ENCODE data around the gene PTGES2. TPM values are rescaled to one million over a fixed set of nuclear protein-coding genes. Genes with fewer than 3 reads are reported as not detected.

Gene PTGES2
- total and polyA plus RNA-seq, 2 of the 13 experiments (the other 11 are each of a cell fraction or from before 2014, with no cell fraction given) = 63.7 to 79.8 TPM

DNA sequence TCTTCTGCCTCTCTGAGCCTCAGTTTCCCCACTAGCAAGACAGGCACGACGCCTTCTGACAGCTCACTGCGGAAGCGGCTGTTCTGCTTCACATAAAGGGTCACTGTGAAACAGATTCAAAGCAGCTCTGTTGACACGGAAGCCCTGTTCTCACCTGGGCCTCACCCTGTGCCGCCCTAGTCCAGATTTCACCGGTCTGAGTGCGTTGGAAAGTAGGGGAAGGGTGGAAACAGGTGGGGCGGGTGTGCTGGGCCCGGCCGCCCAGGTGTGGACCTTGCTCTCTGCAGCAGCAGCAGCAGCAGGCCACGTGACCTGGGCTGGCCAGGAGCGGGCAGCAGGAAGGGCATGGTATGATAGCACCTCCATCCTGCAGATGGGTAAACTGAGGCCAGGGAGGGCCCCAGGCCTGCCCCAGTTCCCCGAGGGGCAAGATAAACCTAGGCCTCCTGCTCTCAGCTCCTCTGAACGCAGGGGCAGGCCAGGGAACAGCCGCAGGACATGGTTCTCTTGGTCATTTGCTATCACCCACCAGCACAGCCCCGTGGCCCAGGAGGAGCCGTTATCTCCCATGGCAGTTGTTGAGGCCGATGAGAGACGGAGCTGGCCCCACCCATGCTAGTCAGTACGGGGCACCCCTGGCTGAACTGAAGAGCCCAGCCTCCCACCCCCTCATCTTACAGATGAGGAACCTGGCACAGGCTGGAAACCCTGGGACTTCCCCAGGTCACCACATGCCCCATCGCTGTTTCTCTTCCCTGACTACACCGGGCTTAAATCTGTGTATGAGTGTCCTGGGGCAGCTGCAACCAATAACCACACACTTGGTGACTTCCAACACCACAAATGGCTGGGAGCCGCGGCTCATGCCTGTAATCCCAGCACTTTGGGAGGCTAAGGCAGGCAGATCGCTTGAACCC is 12.1 kb downstream of the PTGES2 start (continued):
- peak; percentile 27; the same call in 1 of the 2 replicates for TF ChIP-seq ZFP41 (CRISPR knock-in tag; IDR thresholded peaks at IDR 0.05; ENCODE audit: borderline replicate concordance)
- peak; percentile 99 for TF ChIP-seq ZNF670 (CRISPR knock-in tag; IDR thresholded peaks at IDR 0.05; ENCODE audit: borderline replicate concordance)
- peak in 1 of 2 experiments; percentile 43; a peak in 1 of 4 replicates for TF ChIP-seq POLR2A (IDR thresholded peaks at IDR 0.05; ENCODE audit: insufficient read depth in 1 of 2, low read depth in 2 of 2, low read length in 2 of 2)
- TF ChIP-seq, protein P1, sequence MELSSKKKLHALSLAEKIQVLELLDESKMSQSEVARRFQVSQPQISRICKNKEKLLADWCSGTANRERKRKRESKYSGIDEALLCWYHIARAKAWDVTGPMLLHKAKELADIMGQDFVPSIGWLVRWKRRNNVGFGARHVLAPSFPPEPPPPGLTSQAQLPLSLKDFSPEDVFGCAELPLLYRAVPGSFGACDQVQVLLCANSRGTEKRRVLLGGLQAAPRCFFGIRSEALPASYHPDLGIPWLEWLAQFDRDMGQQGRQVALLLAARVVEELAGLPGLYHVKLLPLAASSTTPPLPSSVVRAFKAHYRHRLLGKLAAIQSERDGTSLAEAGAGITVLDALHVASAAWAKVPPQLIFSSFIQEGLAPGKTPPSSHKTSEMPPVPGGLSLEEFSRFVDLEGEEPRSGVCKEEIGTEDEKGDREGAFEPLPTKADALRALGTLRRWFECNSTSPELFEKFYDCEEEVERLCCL (CRISPR knock-in tag; IDR thresholded peaks at IDR 0.05; ENCODE audit: borderline replicate concordance) = no peak
- TF ChIP-seq ZFYVE20 (CRISPR knock-in tag; IDR thresholded peaks at IDR 0.05; ENCODE audit: borderline replicate concordance, low read depth) = no peak
- peak; percentile 95 for TF ChIP-seq GATAD2A (CRISPR knock-in tag; IDR thresholded peaks at IDR 0.05)
- TF ChIP-seq HNRNPUL1 (IDR thresholded peaks at IDR 0.05; ENCODE audit: low read depth, low read length) = no peak
- TF ChIP-seq ZNF772 (CRISPR knock-in tag; IDR thresholded peaks at IDR 0.05) = peak; percentile 90
- TF ChIP-seq ZNF260 (CRISPR knock-in tag; IDR thresholded peaks at IDR 0.05; ENCODE audit: borderline replicate concordance, low read depth) = no peak
- TF ChIP-seq, protein P2, sequence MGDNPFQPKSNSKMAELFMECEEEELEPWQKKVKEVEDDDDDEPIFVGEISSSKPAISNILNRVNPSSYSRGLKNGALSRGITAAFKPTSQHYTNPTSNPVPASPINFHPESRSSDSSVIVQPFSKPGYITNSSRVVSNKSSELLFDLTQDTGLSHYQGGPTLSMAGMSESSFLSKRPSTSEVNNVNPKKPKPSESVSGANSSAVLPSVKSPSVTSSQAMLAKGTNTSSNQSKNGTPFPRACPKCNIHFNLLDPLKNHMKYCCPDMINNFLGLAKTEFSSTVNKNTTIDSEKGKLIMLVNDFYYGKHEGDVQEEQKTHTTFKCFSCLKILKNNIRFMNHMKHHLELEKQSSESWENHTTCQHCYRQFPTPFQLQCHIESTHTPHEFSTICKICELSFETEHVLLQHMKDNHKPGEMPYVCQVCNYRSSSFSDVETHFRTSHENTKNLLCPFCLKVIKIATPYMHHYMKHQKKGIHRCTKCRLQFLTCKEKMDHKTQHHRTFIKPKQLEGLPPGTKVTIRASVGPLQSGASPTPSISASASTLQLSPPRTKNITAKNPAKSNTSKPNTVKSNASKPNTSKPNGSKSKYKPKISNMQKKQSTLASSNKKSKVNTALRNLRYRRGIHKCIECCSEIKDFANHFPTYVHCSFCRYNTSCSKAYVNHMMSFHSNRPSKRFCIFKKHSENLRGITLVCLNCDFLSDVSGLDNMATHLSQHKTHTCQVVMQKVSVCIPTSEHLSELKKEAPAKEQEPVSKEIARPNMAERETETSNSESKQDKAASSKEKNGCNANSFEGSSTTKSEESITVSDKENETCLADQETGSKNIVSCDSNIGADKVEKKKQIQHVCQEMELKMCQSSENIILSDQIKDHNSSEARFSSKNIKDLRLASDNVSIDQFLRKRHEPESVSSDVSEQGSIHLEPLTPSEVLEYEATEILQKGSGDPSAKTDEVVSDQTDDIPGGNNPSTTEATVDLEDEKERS (CRISPR knock-in tag; IDR thresholded peaks at IDR 0.05) = peak; percentile 80
- TF ChIP-seq SMAD3 (CRISPR knock-in tag; IDR thresholded peaks at IDR 0.05) = no peak
- no peak; the same call in 1 of the 2 replicates for TF ChIP-seq FOXK2 (IDR thresholded peaks at IDR 0.05)
- TF ChIP-seq RFX5 (IDR thresholded peaks at IDR 0.05; ENCODE audit: low read depth, low read length) = no peak
- TF ChIP-seq ELF3 (CRISPR knock-in tag; IDR thresholded peaks at IDR 0.05) = peak; percentile 99
- no peak; the same call in 1 of the 2 replicates for TF ChIP-seq SAFB2 (CRISPR knock-in tag; IDR thresholded peaks at IDR 0.05; ENCODE audit: borderline replicate concordance, low read depth)
- TF ChIP-seq, protein P3, sequence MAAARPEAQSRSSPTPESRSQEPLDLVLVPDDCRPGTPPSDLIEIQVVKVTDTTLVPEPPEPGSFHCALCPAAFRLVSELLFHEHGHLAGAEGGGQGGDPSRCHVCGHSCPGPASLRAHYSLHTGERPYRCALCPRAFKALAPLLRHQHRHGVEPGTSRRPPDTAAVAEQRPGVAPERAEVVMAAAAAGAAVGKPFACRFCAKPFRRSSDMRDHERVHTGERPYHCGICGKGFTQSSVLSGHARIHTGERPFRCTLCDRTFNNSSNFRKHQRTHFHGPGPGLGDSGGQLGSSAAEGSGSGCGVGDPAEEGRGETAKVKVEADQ (CRISPR knock-in tag; IDR thresholded peaks at IDR 0.05; ENCODE audit: borderline replicate concordance) = no peak
- peak; percentile 97; the same call in 1 of the 2 replicates for TF ChIP-seq MEIS1 (CRISPR knock-in tag; IDR thresholded peaks at IDR 0.05; ENCODE audit: borderline replicate concordance)
- TF ChIP-seq, protein P4, sequence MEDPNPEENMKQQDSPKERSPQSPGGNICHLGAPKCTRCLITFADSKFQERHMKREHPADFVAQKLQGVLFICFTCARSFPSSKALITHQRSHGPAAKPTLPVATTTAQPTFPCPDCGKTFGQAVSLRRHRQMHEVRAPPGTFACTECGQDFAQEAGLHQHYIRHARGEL (CRISPR knock-in tag; IDR thresholded peaks at IDR 0.05) = no peak
- TF ChIP-seq ZNF747 (CRISPR knock-in tag; IDR thresholded peaks at IDR 0.05; ENCODE audit: borderline replicate concordance) = peak; percentile 79
- peak; percentile 65 for TF ChIP-seq CEBPG (CRISPR knock-in tag; IDR thresholded peaks at IDR 0.05)
- TF ChIP-seq U2AF1 (optimal IDR thresholded peaks at IDR 0.05; ENCODE audit: low read depth, low read length) = peak; percentile 15
- TF ChIP-seq, protein P5, sequence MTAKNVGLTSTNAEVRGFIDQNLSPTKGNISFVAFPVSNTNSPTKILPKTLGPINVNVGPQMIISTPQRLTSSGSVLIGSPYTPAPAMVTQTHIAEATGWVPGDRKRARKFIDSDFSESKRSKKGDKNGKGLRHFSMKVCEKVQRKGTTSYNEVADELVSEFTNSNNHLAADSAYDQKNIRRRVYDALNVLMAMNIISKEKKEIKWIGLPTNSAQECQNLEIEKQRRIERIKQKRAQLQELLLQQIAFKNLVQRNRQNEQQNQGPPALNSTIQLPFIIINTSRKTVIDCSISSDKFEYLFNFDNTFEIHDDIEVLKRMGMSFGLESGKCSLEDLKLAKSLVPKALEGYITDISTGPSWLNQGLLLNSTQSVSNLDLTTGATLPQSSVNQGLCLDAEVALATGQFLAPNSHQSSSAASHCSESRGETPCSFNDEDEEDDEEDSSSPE (CRISPR knock-in tag; IDR thresholded peaks at IDR 0.05) = peak; percentile 83
- peak; percentile 76 for TF ChIP-seq XRCC5 (optimal IDR thresholded peaks at IDR 0.05; ENCODE audit: low read length)
- TF ChIP-seq RCOR2 (CRISPR knock-in tag; IDR thresholded peaks at IDR 0.05) = peak; percentile 91
